Stimulated activated CD4-positive, alpha-beta T cell treated with anti-CD3 and anti-CD28 coated beads, Interleukin-4, amount 100 ng/mL, for 4 hours (primary cell): ENCODE measurements around the gene NBPF15.
"Not testable (repeated sequence)": the region's sequence is repeated elsewhere in the genome, so short reads cannot be mapped to it uniquely, and the experiment has no call there.

Source experiments
- DNase-seq, 2 experiments: peaks; one replicate each; pipeline ENCODE4 v3.0.0-alpha.2; 2020

Gene NBPF15

GRCh38 chr1:144461136-144461759, at the start of gene NBPF15:
TSS of gene NBPF15 (minus strand) at chr1:144461669. CDS start at chr1:144440003, 21,666 bp downstream.
- peak; percentile 73 for DNase-seq

- DNase-seq, result not testable (repeated sequence)
Measured at GRCh38 chr1:144496429-144496828, 35.0 kb upstream of the NBPF15 start.

GRCh38 chr1:144494130-144494529, 32.7 kb upstream of the NBPF15 start:
- DNase-seq, result not testable (repeated sequence)

- peak; percentile 3 to 7 for DNase-seq
Measured at GRCh38 chr1:144490394-144490793, 28.9 kb upstream of the NBPF15 start.

GRCh38 chr1:144487002-144487401, 25.5 kb upstream of the NBPF15 start:
- DNase-seq, result not testable (repeated sequence)

GRCh38 chr1:144485048-144485993, 23.9 kb upstream of the NBPF15 start:
- not testable (repeated sequence) for DNase-seq

GRCh38 chr1:144473897-144474296, 12.4 kb upstream of the NBPF15 start:
- not testable (repeated sequence) for DNase-seq

GRCh38 chr1:144471434-144471833, 10.0 kb upstream of the NBPF15 start:
- not testable (repeated sequence) for DNase-seq

- not testable (repeated sequence) for DNase-seq
Measured at GRCh38 chr1:144461778-144462177, 309 bp upstream of the NBPF15 start.

GRCh38 chr1:144460686-144461085, 783 bp downstream of the NBPF15 start:
- peak; percentile 2 to 26 for DNase-seq

- not testable (repeated sequence) for DNase-seq
Measured at GRCh38 chr1:144442402-144442801, 19.1 kb downstream of the NBPF15 start.

GRCh38 chr1:144439737-144440136, 21.7 kb downstream of the NBPF15 start:
- DNase-seq, result not testable (repeated sequence)

- peak; percentile 54 to 64 for DNase-seq
Measured at GRCh38 chr1:144418891-144419694, 42.4 kb downstream of the NBPF15 start.

GRCh38 chr1:144413404-144414118, 47.9 kb downstream of the NBPF15 start:
- DNase-seq, result not testable (repeated sequence)

GRCh38 chr1:144412491-144413403, 48.7 kb downstream of the NBPF15 start:
- DNase-seq, result peak; percentile 75 to 81

GRCh38 chr1:144412068-144412471, 49.4 kb downstream of the NBPF15 start:
- peak; percentile 63 to 84 for DNase-seq

GRCh38 chr1:144402807-144403206, 58.7 kb downstream of the NBPF15 start:
- DNase-seq, result not testable (repeated sequence)

GRCh38 chr1:144371651-144372050, 89.8 kb downstream of the NBPF15 start:
- DNase-seq, result not testable (repeated sequence)
